GM21390 (cell line): ENCODE results near the gene XXYLT1.

Experiments used
- ATAC-seq: cut with Tn5 transposase; IDR thresholded peaks from one replicate; pipeline ENCODE4 v1.9.1; 2021; ENCODE audit not compliant: unreplicated experiment

The XXYLT1 gene

DNA sequence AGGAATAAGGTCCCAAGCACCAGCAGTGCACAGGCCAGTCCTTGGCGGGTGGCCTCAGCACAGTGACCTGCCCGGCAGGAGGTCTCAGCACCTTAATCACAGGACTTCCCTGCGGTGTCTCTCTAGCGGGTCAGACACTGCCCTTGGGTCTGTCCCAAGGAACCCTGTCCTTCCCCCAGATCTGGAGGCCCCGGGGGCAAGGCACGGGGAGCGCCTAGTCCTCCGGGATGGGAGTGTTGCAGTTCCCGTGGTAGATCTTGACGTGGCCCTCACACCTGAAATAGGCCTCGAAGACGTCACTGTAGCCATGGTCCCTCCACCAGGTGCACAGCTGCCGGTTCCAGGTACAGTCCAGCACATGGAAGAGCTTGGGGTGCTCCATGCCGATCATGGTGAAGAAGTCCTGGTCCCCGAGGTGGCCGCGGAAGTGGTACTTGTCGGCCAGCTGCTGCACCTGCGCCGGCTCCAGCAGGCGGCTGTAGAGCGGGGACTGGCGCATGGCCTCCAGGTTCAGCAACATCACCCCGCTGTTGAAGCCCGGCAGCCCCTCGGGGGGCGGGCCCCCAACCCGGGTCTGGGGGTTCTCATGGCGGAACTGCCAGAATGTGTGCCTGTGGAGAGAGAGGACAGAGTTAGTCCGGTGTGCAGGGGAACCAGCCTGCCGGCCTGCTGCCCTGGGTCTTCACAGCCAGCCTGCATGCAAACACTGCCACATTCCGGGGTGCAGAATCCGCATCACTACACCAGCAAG is 201.3 kb downstream of the XXYLT1 start:
- no peak for ATAC-seq

DNA sequence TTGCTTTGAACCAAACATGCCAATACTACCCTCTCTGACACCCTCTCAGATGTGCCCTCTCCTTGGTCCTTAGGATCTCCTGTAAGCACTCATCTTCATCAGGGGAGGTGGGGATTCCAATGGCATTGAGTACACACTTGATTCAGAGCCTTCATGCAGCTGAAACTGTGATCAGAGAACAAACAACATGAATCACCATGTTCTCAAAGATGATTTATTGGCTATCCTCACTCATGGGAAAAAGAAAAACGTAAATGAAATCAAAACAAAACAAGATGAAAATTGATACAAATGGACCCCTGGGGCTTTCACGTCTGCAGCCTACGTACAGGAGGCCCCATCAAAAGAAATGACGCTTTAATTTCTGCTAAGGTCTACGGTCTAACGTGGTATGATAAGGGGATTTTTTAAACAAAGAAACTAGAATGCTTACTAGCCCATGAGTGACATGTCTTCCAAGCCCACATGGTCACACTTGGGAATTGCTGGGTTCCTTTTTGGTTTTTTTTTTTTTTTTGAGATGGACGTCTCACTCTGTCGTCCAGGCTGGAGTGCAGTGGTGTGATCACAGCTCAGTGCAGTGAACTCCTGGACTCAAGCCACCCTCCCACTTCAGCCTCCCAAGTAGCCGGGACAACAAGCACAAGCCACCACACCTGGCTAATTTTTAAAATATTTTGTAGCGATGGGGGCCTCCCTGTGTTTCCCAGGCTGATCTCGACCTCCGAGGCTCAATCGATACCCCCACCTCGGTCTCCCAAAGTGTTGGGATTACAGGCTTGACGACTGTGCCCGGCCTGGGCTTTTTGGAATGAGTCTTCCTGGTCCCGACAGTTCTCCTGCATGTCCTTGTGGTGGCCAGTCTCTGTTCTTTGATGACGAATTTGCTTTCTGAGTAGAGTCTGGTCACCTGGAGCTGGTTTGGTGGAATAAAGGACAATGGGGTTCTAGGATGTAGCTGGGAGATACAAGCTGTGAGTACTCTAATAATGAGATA is 202.6 kb downstream of the XXYLT1 start:
- ATAC-seq: no peak

DNA sequence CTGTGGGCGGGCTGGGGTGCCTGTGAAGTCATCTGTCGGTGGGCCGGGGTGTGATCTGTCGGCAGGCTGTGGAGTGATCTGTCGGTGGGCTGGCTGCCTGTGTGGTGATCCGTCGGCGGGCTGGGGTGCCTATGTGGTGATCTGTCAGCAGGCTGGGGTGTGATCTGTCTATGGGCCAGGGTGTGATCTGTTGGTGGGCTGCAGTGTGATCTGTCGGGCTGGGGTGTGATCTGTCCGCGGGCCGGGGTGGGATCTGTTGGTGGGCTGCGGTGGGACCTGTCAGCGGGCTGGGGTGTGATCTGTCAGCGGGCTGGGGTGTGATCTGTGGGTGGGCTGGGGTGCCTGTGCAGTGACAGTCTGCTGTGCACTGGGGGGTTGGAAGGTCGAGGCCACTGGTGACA is 204.5 kb downstream of the XXYLT1 start:
- ATAC-seq: no peak

DNA sequence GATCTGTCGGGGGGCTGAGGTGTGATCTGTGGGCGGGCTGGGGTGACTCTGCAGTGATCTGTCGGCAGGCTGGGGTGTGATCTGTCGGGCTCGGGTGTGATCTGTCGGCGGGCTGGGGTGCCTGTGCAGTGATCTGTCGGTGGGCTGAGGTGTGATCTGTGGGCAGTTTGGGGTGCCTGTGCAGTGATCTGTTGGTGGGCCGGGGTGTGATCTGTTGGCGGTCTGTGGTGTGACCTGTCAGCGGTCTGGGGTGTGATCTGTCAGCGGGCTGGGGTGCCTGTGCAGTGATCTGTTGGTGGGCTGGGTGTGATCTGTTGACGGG is 205.1 kb downstream of the XXYLT1 start:
- ATAC-seq: no peak

DNA sequence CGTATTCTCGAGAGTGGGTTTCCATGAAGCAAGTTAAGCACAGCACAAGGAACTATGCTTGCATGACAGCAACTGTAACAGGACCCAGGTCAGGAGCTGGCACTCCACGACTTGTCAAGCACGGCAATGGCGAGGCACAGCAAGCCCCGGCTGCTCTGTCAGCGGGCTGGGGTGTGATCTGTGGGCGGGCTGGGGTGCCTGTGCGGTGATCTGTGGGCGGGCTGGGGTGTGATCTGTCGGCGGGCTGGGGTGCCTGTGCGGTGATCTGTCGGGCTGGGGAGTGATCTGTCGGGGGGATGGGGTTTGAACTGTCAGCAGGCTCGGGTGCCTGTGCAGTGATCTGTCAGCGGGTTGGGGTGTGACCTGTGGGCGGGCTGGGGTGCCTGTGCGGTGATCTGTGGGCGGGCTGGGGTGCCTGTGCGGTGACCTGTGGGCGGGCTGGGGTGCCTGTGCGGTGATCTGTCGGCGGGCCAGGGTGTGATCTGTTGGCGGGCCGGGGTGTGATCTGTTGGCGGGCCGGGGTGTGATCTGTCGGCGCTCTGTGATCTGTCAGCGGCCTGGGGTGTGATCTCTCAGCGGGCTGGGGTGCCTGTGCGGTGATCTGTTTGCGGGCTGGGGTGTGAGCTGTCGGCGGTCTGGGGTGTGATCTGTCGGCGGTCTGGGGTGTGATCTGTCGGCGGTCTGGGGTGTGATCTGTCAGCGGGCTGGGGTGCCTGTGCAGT is 205.7 kb downstream of the XXYLT1 start:
- no peak for ATAC-seq

DNA sequence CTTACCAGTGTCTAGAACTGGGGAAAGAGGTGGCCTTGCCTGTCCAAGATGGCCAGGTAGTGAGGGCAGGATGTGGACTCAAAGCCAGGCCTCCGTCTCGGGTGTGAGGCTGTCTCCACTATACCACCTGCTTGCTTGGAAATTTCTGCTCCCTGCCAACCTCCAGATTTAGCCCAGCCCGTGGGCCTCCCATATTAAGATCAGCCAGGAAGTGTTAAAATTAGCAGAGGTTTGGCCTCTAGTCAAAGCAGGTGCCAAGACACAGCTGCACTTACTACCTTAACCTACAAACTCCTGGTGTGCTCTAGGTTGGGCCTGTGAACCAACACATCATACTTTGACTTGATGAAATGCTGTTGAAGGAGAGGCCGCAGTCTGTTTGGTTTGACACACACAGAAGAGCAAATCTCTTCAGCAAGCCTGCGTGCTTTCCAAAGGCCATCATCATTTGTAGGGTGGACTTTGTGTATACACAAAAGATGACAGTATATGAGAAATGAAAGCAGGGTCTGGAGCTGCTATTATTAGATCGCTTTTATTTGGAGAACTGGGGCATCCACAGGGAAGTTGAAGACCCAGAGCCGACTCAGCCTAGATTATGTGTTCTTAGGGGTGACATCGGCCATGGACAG is 206.5 kb downstream of the XXYLT1 start:
- ATAC-seq: no peak

DNA sequence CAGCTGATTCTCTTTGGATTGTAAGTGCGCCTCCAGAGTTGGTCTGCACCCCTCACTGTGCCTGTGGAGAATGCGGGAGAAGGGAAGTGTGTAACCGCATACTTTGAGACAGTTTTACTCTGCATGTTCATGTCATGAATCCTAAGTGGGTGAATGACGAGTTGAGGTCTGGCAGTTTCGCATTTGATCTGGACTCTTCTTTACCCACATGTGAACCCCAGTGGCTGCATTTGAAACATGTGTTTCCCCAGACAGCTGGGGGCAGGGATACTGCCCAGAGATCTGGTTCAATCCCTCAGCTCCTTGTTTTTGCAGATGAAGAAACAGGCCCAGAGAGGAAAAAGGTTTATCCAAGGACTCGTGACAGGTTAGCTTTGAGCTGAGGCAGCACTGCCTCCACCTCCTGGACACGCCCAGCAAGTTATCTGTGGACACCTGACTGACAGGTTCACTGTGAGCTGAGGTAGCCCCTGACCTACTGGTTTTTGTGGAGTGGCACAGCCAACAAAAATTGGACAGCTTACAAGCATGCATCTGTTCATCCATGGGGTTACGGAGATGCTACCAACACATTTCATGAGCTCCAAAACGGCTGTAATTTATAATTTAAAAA is 207.3 kb downstream of the XXYLT1 start:
- ATAC-seq: no peak

DNA sequence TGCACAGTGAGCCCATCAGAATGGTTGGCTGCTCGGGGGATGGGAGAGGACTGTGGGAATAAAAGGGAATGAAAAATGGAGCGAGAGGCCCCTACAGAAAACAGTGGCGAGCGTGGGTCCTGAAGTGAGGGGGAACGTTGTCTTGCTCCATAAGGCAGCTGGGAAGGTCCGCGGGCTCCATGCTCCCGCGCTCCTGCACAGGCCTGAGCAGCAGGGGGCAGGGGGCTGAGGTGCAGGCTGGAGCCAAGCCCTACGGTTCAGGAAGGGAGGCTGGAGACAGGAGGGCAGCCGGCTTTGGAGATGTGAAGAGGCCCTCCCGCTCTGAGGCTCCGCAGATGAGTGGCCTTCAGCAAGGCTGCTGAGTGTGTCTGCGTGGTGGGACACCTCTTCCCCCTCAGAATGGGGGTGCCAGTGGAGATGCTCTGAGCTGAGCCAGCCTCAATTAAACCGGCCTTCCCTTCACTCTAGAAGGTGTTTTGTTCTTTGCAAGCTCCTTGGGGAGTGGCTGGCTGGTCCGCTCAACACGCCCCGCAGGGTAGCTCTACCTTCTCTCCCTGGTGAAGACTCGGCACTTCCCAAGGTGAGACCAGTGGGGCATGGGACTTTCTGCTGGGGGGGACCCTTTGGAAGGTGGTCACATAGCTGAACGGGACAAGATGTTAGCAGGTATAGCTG is 208.0 kb downstream of the XXYLT1 start:
- no peak for ATAC-seq

DNA sequence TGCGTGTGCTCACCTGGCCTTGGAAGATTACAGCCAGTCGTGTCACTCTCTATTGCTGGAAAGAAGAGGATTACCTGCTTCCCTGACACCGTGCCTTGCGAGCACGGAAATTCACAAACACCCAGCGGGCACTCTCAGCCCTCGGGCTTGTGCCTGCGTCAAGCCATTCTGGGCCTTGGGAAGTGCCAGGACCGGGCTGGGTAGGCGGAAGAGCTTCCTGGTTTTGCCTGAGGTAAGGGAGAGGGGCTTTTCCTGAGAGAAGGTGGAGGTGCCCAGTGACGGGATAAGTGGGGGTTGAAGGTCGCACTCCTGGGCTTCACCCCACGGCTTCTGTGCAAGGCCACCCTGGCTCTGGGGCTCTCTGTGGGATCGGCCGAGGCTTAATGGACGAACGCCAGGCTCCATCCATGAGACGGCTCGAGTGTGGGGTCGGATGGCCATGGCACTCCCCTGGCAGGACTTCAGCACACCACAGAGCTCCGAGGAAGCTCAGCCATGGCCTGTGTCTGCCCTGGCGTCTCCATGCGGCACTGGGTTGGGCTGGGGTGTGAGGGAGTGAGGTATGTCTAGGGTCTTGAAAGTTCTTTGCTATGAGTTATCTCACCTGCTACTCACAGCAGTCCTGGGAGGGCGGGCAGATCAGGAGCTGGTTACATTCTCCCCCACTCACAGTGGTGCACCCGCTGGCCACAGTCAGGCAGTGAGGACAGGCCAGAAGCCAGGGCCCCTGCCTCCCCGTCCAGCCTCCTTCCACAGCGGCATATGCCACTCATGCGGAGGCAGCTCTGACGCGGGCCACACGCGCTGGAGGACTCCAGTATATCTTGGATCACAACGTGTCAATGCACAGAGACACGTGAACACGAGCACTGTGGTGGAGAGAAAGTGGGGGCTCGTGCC is 209.0 kb downstream of the XXYLT1 start:
- no peak for ATAC-seq

DNA sequence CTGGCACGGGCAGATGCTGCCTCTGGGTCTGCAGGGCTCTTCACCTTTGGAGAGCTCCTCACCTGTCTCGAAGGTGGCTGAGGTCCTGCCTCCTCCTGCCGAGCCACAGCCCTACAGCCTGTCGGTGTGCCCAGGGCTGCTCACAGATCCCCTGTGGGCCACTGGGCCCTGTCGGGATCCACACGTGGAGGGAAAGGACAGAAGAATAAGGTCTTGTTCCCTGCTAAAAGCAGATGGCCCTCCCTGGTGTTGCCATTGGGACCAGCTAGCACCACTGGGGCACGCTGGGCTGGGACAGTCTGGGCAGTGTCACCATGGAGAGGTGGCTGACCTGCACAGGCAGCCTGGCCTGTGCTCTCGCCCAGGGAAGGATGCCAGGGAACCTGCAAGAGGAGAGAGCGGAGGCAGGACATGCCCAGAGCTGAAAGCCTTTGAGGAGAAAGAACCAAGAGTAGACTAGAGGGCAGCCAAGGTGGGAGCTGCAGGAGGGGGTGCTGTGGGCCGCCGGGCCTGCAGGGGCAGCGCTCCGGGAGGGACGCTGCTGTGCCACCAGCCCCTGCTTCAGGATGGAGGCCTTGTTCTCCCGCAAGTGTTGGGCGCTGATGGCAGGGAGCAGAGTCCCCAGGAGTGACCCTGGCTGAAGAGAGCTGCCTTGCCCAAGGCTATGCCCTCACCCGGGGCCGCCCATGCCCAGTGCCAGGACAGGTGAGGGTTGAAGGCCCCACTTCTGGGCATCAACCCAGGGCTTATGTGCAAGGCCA is 210.2 kb downstream of the XXYLT1 start:
- ATAC-seq: no peak

DNA sequence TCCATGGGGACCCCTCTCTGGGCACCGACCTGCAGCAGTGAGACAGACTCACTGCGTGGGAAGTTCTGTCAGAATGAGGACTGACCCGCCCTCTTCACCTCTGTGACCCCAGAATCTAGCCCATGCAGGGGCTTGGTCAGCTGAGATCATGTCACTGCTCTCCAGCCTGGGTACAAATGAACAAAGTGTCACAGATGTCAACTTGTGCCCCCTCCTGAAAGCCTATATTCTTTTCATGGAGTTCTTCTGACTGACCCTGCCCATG is 210.8 kb downstream of the XXYLT1 start:
- ATAC-seq: no peak

DNA sequence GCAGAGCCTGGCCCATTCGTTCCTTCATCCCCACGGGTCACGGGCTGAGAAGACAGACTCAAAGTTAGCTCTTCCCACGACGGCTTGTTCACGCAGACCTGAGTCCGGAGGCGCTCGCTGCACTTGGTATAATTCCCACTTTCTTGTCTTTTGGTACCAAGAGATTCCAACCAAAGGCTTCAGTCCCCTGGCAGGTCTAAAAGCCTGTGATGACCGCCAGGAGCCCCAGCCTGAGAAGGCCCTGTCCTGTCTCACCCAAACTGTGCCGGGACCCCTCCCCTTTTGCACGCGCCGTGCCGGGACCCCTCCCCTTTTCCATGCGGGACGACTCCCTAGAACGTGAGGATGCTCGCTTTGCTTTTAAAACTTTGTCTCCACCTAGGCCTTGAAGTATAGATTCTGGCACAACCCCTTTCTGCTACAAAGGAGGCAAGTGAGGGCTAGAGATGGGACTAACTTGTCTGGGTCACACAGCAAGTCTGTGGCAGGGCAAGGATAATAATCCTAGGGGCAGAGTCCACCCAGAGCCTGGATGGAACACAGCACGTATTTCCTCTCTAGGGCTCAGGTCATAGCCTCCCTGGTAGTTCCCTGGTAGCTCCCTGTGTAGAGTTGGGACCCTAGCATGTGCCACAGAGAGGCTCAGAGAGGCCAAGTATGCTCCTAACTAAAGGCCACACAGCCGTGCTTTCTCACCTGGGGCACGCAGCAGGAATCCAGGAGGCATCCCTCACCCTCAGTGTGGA is 211.3 kb downstream of the XXYLT1 start:
- no peak for ATAC-seq

DNA sequence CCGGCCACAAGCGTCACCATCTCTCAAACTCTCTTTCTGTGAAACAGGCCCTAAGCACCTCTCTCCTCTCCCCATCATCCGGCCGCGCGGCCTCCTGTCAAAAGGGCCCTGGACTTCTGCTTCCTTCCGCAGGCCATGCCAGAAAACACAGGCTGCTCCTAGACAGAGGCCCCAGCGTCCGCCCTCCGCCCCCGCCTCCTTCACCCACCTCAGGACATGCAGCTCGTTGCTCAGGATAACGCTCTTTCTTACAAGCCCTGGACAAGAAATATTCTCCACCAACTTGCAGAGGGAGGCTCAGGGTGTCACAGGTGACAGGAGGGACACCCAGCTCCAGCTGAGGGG is 212.0 kb downstream of the XXYLT1 start:
- no peak for ATAC-seq

DNA sequence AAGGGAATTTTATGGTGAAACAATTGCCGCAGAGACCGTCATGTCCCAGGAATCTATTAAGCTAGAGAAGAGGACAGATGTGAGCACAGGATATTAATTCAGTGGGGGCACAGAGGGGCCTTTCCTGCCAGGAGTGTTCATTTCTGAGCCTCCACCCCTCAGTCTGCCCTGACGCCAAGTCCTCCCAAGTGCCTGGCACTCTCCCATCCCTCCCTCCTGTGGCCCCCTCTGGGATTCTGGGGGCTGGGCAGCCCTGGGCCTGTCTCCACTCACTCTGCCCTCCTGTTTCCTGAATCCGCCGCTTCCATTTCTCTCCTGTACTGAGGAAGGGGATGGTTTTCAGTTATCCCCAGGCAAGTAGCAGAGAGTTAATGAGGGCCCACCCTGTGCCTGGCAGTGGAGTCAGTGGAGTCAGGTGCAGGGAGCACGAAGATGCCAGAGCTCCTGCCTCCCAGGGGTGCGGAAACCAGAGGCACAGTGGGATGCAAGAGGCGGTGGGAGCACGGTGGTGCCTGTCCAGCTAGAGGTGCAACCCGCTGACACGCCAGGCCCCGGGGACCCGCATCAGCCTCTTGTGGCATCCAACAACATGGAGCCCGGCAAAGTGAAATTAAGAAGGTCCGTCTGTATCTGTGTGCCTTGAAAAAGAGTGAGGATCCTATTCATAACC is 212.5 kb downstream of the XXYLT1 start:
- no peak for ATAC-seq

DNA sequence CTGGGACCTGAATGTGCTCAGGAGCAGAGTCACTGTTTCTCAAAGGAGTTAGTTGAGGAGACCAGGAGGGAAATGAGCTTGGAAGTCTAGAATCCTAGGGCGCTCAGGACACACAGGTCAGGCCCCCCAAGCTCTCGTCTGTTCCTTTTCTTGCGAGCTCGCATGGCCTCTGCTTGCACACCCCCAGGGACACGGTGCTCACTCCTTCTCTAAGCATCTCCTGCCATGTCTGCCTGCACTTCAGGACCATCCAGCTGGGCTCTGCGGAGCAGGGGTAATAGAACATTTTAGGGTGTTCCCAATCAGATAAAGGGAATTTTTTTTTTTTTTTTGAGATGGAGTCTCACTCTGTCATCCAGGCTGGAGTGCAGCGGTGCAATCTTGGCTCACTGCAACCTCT is 213.2 kb downstream of the XXYLT1 start:
- ATAC-seq: no peak

DNA sequence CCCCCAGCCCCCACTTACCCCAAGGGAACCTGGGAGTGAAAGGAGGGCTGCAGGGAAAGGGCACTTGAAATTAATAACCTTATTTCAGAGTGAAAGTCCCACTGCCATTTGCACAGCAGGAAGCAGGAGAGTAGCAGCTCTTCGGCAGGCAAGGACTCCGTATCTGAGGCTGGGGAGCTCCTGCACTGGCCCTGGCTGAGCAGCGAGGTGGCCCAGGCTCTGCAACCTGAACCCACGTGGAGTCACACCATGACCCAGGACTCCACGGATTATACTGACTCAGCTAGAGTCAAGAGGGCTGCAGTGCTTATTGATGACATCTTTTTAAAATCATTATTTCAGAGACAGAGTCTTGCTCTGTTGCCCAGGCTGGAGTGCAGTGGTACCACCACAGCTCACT is 214.5 kb downstream of the XXYLT1 start:
- no peak for ATAC-seq

DNA sequence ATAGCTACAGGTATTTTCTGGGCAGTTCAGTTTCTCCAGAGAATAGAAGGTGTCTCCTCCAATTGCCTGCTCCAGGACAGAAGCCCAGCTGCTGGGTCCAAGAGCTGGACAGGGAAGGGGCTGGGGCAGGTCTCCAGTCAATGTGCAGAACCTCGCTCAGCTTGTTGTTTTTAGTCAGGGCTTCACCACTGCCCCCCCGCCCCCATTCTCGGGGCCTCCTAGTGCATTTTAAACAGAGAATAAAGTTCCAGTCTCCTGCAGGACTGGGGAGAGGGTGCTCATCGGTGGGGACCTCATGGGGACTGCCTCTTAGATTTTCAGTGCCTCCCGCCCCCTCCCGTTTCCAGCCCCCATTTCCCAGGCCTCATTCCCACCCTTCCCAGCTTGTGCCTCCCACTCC is 216.6 kb downstream of the XXYLT1 start:
- ATAC-seq: no peak

DNA sequence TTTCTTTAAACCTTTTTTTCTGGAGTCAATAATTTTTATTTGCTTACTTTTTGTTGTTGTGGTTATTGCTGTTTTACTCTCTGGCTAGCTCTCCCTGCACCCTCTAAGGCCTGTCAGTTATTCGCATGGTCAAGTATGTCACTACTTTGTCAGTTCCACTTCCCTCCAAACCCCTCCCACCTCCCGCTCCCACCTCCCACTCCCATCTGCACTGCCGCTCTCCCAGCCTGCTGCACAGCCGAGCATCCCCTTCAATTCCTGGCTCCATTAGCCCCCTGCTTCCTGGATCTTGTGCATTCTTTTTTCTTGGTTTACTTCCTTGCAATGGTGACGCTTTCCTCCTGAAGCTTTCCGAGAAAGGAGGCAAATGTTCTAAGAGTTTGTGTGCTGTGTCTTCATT is 218.0 kb downstream of the XXYLT1 start:
- ATAC-seq: no peak
